Vagina (tissue), 2 donors: Measurements from ENCODE around the gene PLPP1.

Source experiments
- CTCF ChIP-seq, 3 experiments: fragments of 450-650 bp in 2 of 3; fragments of 200-600 bp in 1 of 3; sonication (generic) in 1 of 3; IDR thresholded peaks; one replicate each; pipeline ENCODE4 v1.5.1; 2017 to 2019; ENCODE audit warnings: antibody characterized with exemption in 3 of 3, mild to moderate bottlenecking in 2 of 3, moderate library complexity in 2 of 3
- POLR2AphosphoS5 ChIP-seq, 2 donors: sonication (generic); formaldehyde crosslinking; IDR thresholded peaks; one replicate each; pipeline ENCODE4 v1.9.0; 2017; ENCODE audit warnings: antibody characterized with exemption in 2 of 2, mild to moderate bottlenecking in 2 of 2, low read depth in 1 of 2; ENCODE audit not compliant: insufficient read depth in 1 of 2

DNA sequence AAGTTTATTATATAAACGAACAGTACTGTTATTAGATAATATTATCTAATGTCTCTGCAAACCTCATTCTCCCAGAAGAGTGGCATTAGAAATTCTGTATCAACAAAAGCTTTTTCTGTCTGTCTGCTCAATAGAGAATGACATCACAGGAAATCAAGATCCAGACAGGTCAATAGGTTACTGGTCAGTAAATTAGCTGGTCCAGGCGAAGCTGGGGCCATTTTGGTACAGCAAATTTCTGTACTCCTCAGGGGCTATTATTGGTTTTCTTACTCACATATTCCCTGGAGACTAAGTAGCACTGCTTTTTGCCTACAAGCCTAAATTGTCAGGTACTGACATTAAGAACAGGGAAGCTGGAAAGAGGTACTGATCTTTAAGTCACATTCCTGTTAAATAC, 80.5 kb downstream of the PLPP1 start:
- TF ChIP-seq CTCF (IDR thresholded peaks at IDR 0.05) (no peak), POLR2AphosphoS5 (IDR thresholded peaks at IDR 0.05; ENCODE audit: insufficient read depth in 1 of 2, low read depth in 1 of 2) (no peak)
